Transverse colon (tissue), 4 donors: ENCODE results near the gene WNT10A. TPM values are rescaled to one million over a fixed set of nuclear protein-coding genes. Genes with fewer than 3 reads are reported as not detected.
"Not testable (repeated sequence)": the region's sequence is repeated elsewhere in the genome, so short reads cannot be mapped to it uniquely, and the experiment has no call there.

Experiments used
- DNase-seq: peaks from one replicate; pipeline ENCODE4 v3.0.0-alpha.2; 2019
- H3K27ac ChIP-seq, 4 donors: fragments of 200-600 bp; sonication (generic); 2 replicates each; pipeline ENCODE4 v1.5.1; 2016 to 2018; ENCODE audit warnings: inconsistent platforms in 4 of 4
- H3K27me3 ChIP-seq: fragments of 200-600 bp; sonication (generic); 2 replicates; pipeline ENCODE4 v1.5.1; 2017; ENCODE audit warnings: inconsistent platforms
- H3K36me3 ChIP-seq, 4 donors: fragments of 200-600 bp; sonication (generic); 2 replicates each; pipeline ENCODE4 v1.5.1; 2017 to 2019; ENCODE audit warnings: inconsistent platforms in 4 of 4
- H3K4me1 ChIP-seq, 4 donors: fragments of 200-600 bp; sonication (generic); 2 replicates each; pipeline ENCODE4 v1.5.1; 2017 to 2020; ENCODE audit warnings: inconsistent platforms in 4 of 4
- H3K4me3 ChIP-seq, 4 donors: fragments of 200-600 bp; sonication (generic); 1 replicate in 1 of 4; 2 replicates in 3 of 4; pipeline versions ENCODE4 v1.5.1 to v1.6.1; 2017 to 2019; ENCODE audit warnings: inconsistent platforms in 4 of 4
- H3K9me3 ChIP-seq, 2 donors: fragments of 200-600 bp; sonication (generic); 2 replicates each; pipeline ENCODE4 v1.5.1; 2017 to 2019; ENCODE audit warnings: inconsistent platforms in 2 of 2
- CTCF ChIP-seq, 5 experiments: fragments of 200-600 bp in 3 of 5; fragments of 450-650 bp in 2 of 5; sonication (generic) in 3 of 5; IDR thresholded peaks; 1 replicate in 2 of 5; 2 replicates in 3 of 5; pipeline ENCODE4 v1.5.1; 2016 to 2017; ENCODE audit warnings: antibody characterized with exemption in 5 of 5, inconsistent platforms in 3 of 5, mild to moderate bottlenecking in 2 of 5, moderate library complexity in 1 of 5
- EP300 ChIP-seq: sonication (generic); formaldehyde crosslinking; IDR thresholded peaks from one replicate; pipeline ENCODE4 v1.6.1; 2017; ENCODE audit warnings: antibody characterized with exemption, low read depth
- POLR2A ChIP-seq: fragments of 450-650 bp; IDR thresholded peaks from one replicate; pipeline ENCODE4 v1.6.1; 2016; ENCODE audit warnings: antibody characterized with exemption, mild to moderate bottlenecking, moderate library complexity
- POLR2AphosphoS5 ChIP-seq, 3 donors: sonication (generic); formaldehyde crosslinking; IDR thresholded peaks; one replicate each; pipeline ENCODE4 v1.6.1; 2016; ENCODE audit warnings: antibody characterized with exemption in 3 of 3
- WGBS, 2 donors: methylation state at CpG; one replicate each; pipeline ENCODE4 v1.1.5; 2018; ENCODE audit warnings: low coverage in 1 of 2; 5-methylcytosine and 5-hydroxymethylcytosine counted together
- in situ Hi-C, 4 donors: fragments of 200-750 bp; cut with MboI; loops; one replicate each; pipeline versions ENCODE4 v1.15.0 to v1.15.1; 2017; ENCODE audit warnings: low sequenced_read_pairs in 3 of 4, low pct_ligation_motif_present in 1 of 4, low pct_unique_long_range_greater_than_20kb in 1 of 4
- intact Hi-C: fragments of 100-400 bp; cut with DNase I; formaldehyde crosslinking; loops from one replicate; pipeline ENCODE4 v1.15.1; 2023; ENCODE audit warnings: low total_unique reads
- small RNA-seq, 4 donors: library from RNA; depleted of rRNA; stranded (forward); fragments of <200 nt; gene quantifications; one replicate each; pipeline ENCODE3, GENCODE V24; 2016
- total RNA-seq, 4 donors: library from RNA; depleted of rRNA; stranded (reverse); fragments of >200 nt; gene quantifications; one replicate each; pipeline ENCODE4 v1.1.0, GENCODE V29; 2016

Gene WNT10A
- total RNA-seq, 4 donors from 2014 or later, result 0.27 to 1.6 TPM; not detected in 2

- H3K27me3 ChIP-seq, result peaks cover 5% of the 10 kb centered on the region
- WGBS, 2 donors, result 80 to 91% methylated on average over 1 to 2 of the region's 2 CpGs
- H3K4me1 ChIP-seq, result no peaks in the 10 kb centered on the region
- in situ Hi-C loops, result no loop called here
- no peaks in the 10 kb centered on the region for H3K36me3 ChIP-seq
- no peak overlapping the region for H3K4me3 ChIP-seq
- intact Hi-C loops, result no loop called here
- TF ChIP-seq POLR2A, result no peak
- no peak for TF ChIP-seq CTCF (IDR thresholded peaks at IDR 0.05)
- TF ChIP-seq POLR2AphosphoS5 (IDR thresholded peaks at IDR 0.05), result no peak
- no peak for TF ChIP-seq EP300
- no peak for DNase-seq
- no peak overlapping the region for H3K27ac ChIP-seq
- peaks cover 0 to 3% of the 10 kb centered on the region in 2 donors for H3K9me3 ChIP-seq
Observed at GRCh38 chr2:218925434-218925833, 44.8 kb downstream of the WNT10A start.

GRCh38 chr2:218927422-218927821 is 46.8 kb downstream of the WNT10A start:
- H3K27ac ChIP-seq, result no peak overlapping the region
- TF ChIP-seq POLR2A, result no peak
- TF ChIP-seq POLR2AphosphoS5 (IDR thresholded peaks at IDR 0.05), result no peak
- no peak for TF ChIP-seq CTCF (IDR thresholded peaks at IDR 0.05)
- TF ChIP-seq EP300, result no peak
- in situ Hi-C loops, result no loop called here

GRCh38 chr2:218927876-218928275 is 47.2 kb downstream of the WNT10A start:
- DNase-seq, result no peak
- Histone ChIP-seq H3K36me3 (no peaks in the 10 kb centered on the region), H3K9me3 (peaks cover 0 to 3% of the 10 kb centered on the region in 2 donors), H3K4me3 (no peak overlapping the region), H3K4me1 (no peaks in the 10 kb centered on the region), H3K27ac (no peak overlapping the region), H3K27me3 (peaks cover 7% of the 10 kb centered on the region)
- in situ Hi-C loops, result no loop called here
- intact Hi-C loops, result no loop called here
- TF ChIP-seq POLR2A, result no peak
- no peak for TF ChIP-seq EP300
- no peak for TF ChIP-seq POLR2AphosphoS5 (IDR thresholded peaks at IDR 0.05)
- TF ChIP-seq CTCF (IDR thresholded peaks at IDR 0.05), result no peak
- 70 to 76% methylated on average over 4 of the region's 4 CpGs for WGBS, 2 donors

More at GRCh38 chr2:218927422-218927821, 46.8 kb downstream of the WNT10A start:
- no peaks in the 10 kb centered on the region for H3K36me3 ChIP-seq
- intact Hi-C loops, result no loop called here
- H3K4me3 ChIP-seq, result no peak overlapping the region
- peaks cover 0 to 3% of the 10 kb centered on the region in 2 donors for H3K9me3 ChIP-seq
- DNase-seq, result no peak
- H3K4me1 ChIP-seq, result no peaks in the 10 kb centered on the region
- peaks cover 5% of the 10 kb centered on the region for H3K27me3 ChIP-seq
- WGBS, 2 donors, result 73 to 76% methylated on average over 1 to 2 of the region's 2 CpGs

- in situ Hi-C loops, H3K4me3 ChIP-seq, intact Hi-C loops, H3K9me3 ChIP-seq, DNase-seq, H3K36me3 ChIP-seq, H3K4me1 ChIP-seq, H3K27ac ChIP-seq: not testable (repeated sequence)
- WGBS, 2 donors, result 93% methylated on average over 9 of the region's 10 CpGs; no CpG with 5 or more reads in 1 of the 2 donors
- H3K27me3 ChIP-seq, result peaks cover 22% of the 10 kb centered on the region
Observed at GRCh38 chr2:218930488-218930887, 49.8 kb downstream of the WNT10A start.

GRCh38 chr2:218931751-218932150 is 51.1 kb downstream of the WNT10A start:
- 93% methylated on average over 10 of the region's 25 CpGs; no CpG with 5 or more reads in 1 of the 2 donors for WGBS, 2 donors
- H3K4me3 ChIP-seq, H3K36me3 ChIP-seq, in situ Hi-C loops, H3K4me1 ChIP-seq, H3K27ac ChIP-seq, DNase-seq, intact Hi-C loops, H3K9me3 ChIP-seq: not testable (repeated sequence)
- H3K27me3 ChIP-seq, result peaks cover 35% of the 10 kb centered on the region

Small RNA genes within 50 kb of the gene (small RNA-seq; reads per million reads assigned to genes)
- gene RNU6-642P, result 0 reads per million in 4 donors

Other genes with a start within 250 kb of the WNT10A start
- gene ZNF142, start 221.2 kb upstream of the WNT10A start, total RNA-seq, result 10 to 100 TPM; 18.5 to 58.0 (median 24.5) TPM
- gene BCS1L, start 221.2 kb upstream of the WNT10A start, total RNA-seq, result 10 to 100 TPM; 40.3 to 51.3 (median 42.8) TPM
- gene RNF25, start 208.8 kb upstream of the WNT10A start, total RNA-seq, result 10 to 100 TPM in 3 of 4 donors, 1 to 10 TPM in 1; 1.6 to 52.7 (median 12.7) TPM
- gene STK36, start 208.8 kb upstream of the WNT10A start, total RNA-seq, result 10 to 100 TPM; 34.5 to 73.6 (median 44.8) TPM
- gene TTLL4, start 170.0 kb upstream of the WNT10A start, total RNA-seq, result 10 to 100 TPM in 3 of 4 donors, 1 to 10 TPM in 1; 6.0 to 26.0 (median 15.9) TPM
- 100 to 1,000 TPM in 1 of 4 donors, 10 to 100 TPM in 3; 48.3 to 159 (median 75.5) TPM for gene CYP27A1, start 98.7 kb upstream of the WNT10A start, total RNA-seq
- gene PRKAG3, start 49.0 kb upstream of the WNT10A start, total RNA-seq, result not detected
- gene WNT6, start 21.0 kb upstream of the WNT10A start, total RNA-seq, result 100 to 1,000 TPM in 1 of 4 donors, 1 to 10 TPM in 1, under 1 TPM in 1, not detected in 1; 0.82 to 164 (median 1.7) TPM
- under 1 TPM in 1 of 4 donors, not detected in 3; 0.41 TPM for gene CDK5R2, start 78.8 kb downstream of the WNT10A start, total RNA-seq
- 1 to 10 TPM in 2 of 4 donors, not detected in 2; 1.9 to 8.2 TPM for gene FEV, start 104.3 kb downstream of the WNT10A start, total RNA-seq
- gene CRYBA2, start 112.6 kb downstream of the WNT10A start, total RNA-seq, result 1 to 10 TPM in 1 of 4 donors, not detected in 3; 5.6 TPM
- gene CFAP65, start 160.7 kb downstream of the WNT10A start, total RNA-seq, result 1 to 10 TPM in 2 of 4 donors, under 1 TPM in 1, not detected in 1; 0.64 to 3.0 (median 1.5) TPM
- gene IHH, start 180.1 kb downstream of the WNT10A start, total RNA-seq, result 10 to 100 TPM; 21.1 to 67.4 (median 65.5) TPM